Type B pancreatic cell (in vitro differentiated cells): ENCODE results near the gene MINDY2. TPM values are rescaled to one million over a fixed set of nuclear protein-coding genes. Genes with fewer than 3 reads are reported as not detected.

Source experiments
- DNase-seq: peaks from one replicate; pipeline ENCODE4 v3.0.0; 2021; ENCODE audit warnings: mixed read lengths; ENCODE audit not compliant: unreplicated experiment; ENCODE audit errors: extremely low spot score
- H3K27ac Mint-ChIP-seq: 2 replicates; pipeline ENCODE4 v1.8.0; 2021; ENCODE audit warnings: mild to moderate bottlenecking, mixed read lengths
- H3K27me3 Mint-ChIP-seq: 2 replicates; pipeline ENCODE4 v1.8.0; 2021; ENCODE audit warnings: mixed read lengths
- H3K36me3 Mint-ChIP-seq: 2 replicates; pipeline ENCODE4 v1.8.0; 2021; ENCODE audit warnings: mixed read lengths
- H3K4me1 Mint-ChIP-seq: one replicate; pipeline ENCODE4 v1.8.0; 2021; ENCODE audit warnings: mixed read lengths; ENCODE audit not compliant: unreplicated experiment
- H3K4me3 Mint-ChIP-seq: 2 replicates; pipeline ENCODE4 v1.8.0; 2021; ENCODE audit warnings: mild to moderate bottlenecking, mixed read lengths
- H3K9me3 Mint-ChIP-seq: 2 replicates; pipeline ENCODE4 v1.8.0; 2021; ENCODE audit warnings: mixed read lengths
- CTCF ChIP-seq: fragments of 200-600 bp; sonication (generic); conservative IDR thresholded peaks from 2 replicates; pipeline ENCODE4 v1.5.0; 2021; ENCODE audit warnings: antibody characterized with exemption, mild to moderate bottlenecking
- total RNA-seq: library from RNA; stranded (reverse); gene quantifications from 2 replicates; pipeline ENCODE4 v1.2.1, GENCODE V29; 2021; ENCODE audit warnings: low replicate concordance

Gene MINDY2
- total RNA-seq, 1 donor from 2014 or later: 39.8 TPM

- H3K27me3 Mint-ChIP-seq: no peaks in the 10 kb centered on the region
- peak overlapping the region; percentile 99 for H3K4me3 Mint-ChIP-seq
- DNase-seq: peak; percentile 79
- no peak for TF ChIP-seq CTCF
- H3K36me3 Mint-ChIP-seq: peaks cover 10% of the 10 kb centered on the region
- no peaks in the 10 kb centered on the region for H3K9me3 Mint-ChIP-seq
- H3K27ac Mint-ChIP-seq: peak overlapping the region; percentile 98
- peaks cover 25% of the 10 kb centered on the region for H3K4me1 Mint-ChIP-seq
These were observed 22.1 kb upstream of the MINDY2 start for GRCh38 chr15:58748852-58749531.

GRCh38 chr15:58749532-58750337 is 21.4 kb upstream of the MINDY2 start, which contains the start of gene ADAM10:
Gene ADAM10 (minus strand): TSS chr15:58749707. CDS start chr15:58749534, 173 bp downstream.
- peak within 1 kb of the TSS; percentile 98 for H3K27ac Mint-ChIP-seq
- peaks cover 23% of the 10 kb centered on the region for H3K4me1 Mint-ChIP-seq
- no peaks in the 10 kb centered on the region for H3K9me3 Mint-ChIP-seq
- H3K27me3 Mint-ChIP-seq: no peaks in the 10 kb centered on the region
- H3K36me3 Mint-ChIP-seq: peaks cover 9% of the 10 kb centered on the region
- peak; percentile 99 for DNase-seq
- H3K4me3 Mint-ChIP-seq: peak within 1 kb of the TSS; percentile 99
- no peak for TF ChIP-seq CTCF

DNA sequence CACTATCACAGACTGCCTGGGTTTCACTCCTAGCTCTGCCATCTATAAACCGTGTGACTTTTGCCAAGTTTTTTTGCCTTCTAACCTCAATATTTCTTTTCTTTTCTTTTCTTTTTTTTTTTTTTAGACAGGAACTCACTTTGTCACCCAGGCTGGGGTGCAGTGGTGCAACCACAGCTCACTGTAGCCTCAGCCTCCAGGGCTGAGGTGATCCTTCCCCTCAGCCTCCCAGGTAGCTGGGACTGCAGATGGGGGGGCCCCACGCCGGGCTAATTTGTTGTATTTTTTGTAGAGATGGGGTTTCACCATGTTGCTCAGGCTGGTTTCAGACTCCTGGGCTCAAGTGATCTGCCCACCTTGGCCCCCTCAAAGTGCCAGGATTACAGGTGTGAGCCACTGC is 18.4 kb upstream of the MINDY2 start:
- H3K36me3 Mint-ChIP-seq: peaks cover 4% of the 10 kb centered on the region
- H3K4me1 Mint-ChIP-seq: peaks cover 18% of the 10 kb centered on the region
- DNase-seq: no peak
- H3K4me3 Mint-ChIP-seq: no peak overlapping the region
- TF ChIP-seq CTCF: no peak
- no peak overlapping the region for H3K27ac Mint-ChIP-seq
- no peaks in the 10 kb centered on the region for H3K9me3 Mint-ChIP-seq
- H3K27me3 Mint-ChIP-seq: no peaks in the 10 kb centered on the region

- H3K27me3 Mint-ChIP-seq: no peaks in the 10 kb centered on the region
- H3K4me1 Mint-ChIP-seq: peaks cover 9% of the 10 kb centered on the region
- H3K4me3 Mint-ChIP-seq: no peak overlapping the region
- no peak for TF ChIP-seq CTCF
- H3K27ac Mint-ChIP-seq: no peak overlapping the region
- no peaks in the 10 kb centered on the region for H3K9me3 Mint-ChIP-seq
- no peak for DNase-seq
- no peaks in the 10 kb centered on the region for H3K36me3 Mint-ChIP-seq
These were observed 15.8 kb upstream of the MINDY2 start for GRCh38 chr15:58755350-58755749.

- no peak overlapping the region for H3K27ac Mint-ChIP-seq
- H3K4me3 Mint-ChIP-seq: peak overlapping the region; percentile 6
- H3K4me1 Mint-ChIP-seq: peaks cover 7% of the 10 kb centered on the region
- no peaks in the 10 kb centered on the region for H3K36me3 Mint-ChIP-seq
- no peaks in the 10 kb centered on the region for H3K9me3 Mint-ChIP-seq
- no peak for DNase-seq
- no peak for TF ChIP-seq CTCF
- no peaks in the 10 kb centered on the region for H3K27me3 Mint-ChIP-seq
These were observed 15.1 kb upstream of the MINDY2 start for GRCh38 chr15:58755956-58756355.
